Measurements from ENCODE around the gene BOLL. TPM values are rescaled to one million over a fixed set of nuclear protein-coding genes. Genes with fewer than 3 reads are reported as not detected.
"Not testable (repeated sequence)": the region's sequence is repeated elsewhere in the genome, so short reads cannot be mapped to it uniquely, and the experiment has no call there.

The BOLL gene
- total RNA-seq, 1 experiment from 2014 or later: not detected

DNA sequence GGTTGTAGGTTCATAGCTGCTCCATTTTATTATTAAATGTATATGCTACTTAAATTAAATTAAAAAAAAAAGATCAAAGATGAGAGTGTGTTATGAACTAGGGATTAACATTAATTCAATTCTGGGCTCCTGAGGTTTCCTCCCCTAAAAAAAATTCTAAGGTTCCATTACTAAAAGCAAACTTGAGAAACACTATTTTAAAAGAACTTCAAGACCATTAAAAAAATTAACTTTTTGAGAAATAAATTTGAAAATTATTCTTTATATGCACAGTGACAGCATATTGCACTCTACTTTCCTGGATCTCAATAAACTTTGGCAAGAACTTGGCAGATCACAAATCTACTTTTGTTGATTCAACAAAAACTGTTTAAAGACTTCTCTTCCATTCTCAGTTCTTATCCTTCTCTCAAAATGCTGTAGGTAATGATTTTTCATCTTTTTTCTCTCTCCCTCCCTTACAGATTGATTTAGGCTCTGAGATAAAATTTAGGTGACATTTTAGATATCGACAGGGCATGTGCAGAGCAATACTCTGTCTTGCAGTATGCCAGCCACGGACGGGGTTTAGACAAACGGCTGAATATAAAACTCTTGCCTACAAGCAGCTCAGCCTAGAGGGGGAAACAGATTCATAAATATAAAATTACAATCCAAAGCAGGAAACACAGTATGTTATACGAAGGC, 80.5 kb downstream of the BOLL start:
- TF ChIP-seq, protein P1, sequence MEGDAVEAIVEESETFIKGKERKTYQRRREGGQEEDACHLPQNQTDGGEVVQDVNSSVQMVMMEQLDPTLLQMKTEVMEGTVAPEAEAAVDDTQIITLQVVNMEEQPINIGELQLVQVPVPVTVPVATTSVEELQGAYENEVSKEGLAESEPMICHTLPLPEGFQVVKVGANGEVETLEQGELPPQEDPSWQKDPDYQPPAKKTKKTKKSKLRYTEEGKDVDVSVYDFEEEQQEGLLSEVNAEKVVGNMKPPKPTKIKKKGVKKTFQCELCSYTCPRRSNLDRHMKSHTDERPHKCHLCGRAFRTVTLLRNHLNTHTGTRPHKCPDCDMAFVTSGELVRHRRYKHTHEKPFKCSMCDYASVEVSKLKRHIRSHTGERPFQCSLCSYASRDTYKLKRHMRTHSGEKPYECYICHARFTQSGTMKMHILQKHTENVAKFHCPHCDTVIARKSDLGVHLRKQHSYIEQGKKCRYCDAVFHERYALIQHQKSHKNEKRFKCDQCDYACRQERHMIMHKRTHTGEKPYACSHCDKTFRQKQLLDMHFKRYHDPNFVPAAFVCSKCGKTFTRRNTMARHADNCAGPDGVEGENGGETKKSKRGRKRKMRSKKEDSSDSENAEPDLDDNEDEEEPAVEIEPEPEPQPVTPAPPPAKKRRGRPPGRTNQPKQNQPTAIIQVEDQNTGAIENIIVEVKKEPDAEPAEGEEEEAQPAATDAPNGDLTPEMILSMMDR (IDR thresholded peaks at IDR 0.05): no peak
- no peak for TF ChIP-seq SIN3A (IDR thresholded peaks at IDR 0.05; ENCODE audit: borderline replicate concordance, insufficient read depth, low read depth, low read length)
- TF ChIP-seq POLR2AphosphoS5 (IDR thresholded peaks at IDR 0.05; ENCODE audit: low read depth, low read length): no peak
- TF ChIP-seq, protein P2, sequence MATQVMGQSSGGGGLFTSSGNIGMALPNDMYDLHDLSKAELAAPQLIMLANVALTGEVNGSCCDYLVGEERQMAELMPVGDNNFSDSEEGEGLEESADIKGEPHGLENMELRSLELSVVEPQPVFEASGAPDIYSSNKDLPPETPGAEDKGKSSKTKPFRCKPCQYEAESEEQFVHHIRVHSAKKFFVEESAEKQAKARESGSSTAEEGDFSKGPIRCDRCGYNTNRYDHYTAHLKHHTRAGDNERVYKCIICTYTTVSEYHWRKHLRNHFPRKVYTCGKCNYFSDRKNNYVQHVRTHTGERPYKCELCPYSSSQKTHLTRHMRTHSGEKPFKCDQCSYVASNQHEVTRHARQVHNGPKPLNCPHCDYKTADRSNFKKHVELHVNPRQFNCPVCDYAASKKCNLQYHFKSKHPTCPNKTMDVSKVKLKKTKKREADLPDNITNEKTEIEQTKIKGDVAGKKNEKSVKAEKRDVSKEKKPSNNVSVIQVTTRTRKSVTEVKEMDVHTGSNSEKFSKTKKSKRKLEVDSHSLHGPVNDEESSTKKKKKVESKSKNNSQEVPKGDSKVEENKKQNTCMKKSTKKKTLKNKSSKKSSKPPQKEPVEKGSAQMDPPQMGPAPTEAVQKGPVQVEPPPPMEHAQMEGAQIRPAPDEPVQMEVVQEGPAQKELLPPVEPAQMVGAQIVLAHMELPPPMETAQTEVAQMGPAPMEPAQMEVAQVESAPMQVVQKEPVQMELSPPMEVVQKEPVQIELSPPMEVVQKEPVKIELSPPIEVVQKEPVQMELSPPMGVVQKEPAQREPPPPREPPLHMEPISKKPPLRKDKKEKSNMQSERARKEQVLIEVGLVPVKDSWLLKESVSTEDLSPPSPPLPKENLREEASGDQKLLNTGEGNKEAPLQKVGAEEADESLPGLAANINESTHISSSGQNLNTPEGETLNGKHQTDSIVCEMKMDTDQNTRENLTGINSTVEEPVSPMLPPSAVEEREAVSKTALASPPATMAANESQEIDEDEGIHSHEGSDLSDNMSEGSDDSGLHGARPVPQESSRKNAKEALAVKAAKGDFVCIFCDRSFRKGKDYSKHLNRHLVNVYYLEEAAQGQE (IDR thresholded peaks at IDR 0.05; ENCODE audit: insufficient read depth in 1 of 2, low read depth in 2 of 2, low read length in 1 of 2): no peak
- TF ChIP-seq TCF7L2 (IDR thresholded peaks at IDR 0.05; ENCODE audit: low read depth, low read length): no peak
- CTCF ChIA-PET: interaction anchor here (0.6 to 1.1 kb wide), 2 partner anchors 42 to 205 kb away, joined by 3 to 5 read pairs; partner anchors contain the start of genes HSPD1 and HSPE1
- Histone ChIP-seq H3K36me3 (ENCODE audit: control insufficient read depth, insufficient read depth, low read length) (peaks cover 6% of the 10 kb centered on the region), H3K27me3 (ENCODE audit: control insufficient read depth, insufficient read depth, low read length) (no peaks in the 10 kb centered on the region), H3K4me1 (ENCODE audit: control insufficient read depth, insufficient read depth, low read length) (peaks cover 15% of the 10 kb centered on the region), H3K4me3 (ENCODE audit: low read depth in 2 of 2, low read length in 2 of 2) (peak overlapping the region; percentile 52 to 94), H3K27ac (ENCODE audit: low read length) (peak overlapping the region; percentile 99), H3K9me3 (ENCODE audit: control insufficient read depth, insufficient read depth, low read depth, low read length) (no peaks in the 10 kb centered on the region)
- in situ Hi-C loops (cut with HindIII; ENCODE audit: low pct_unique_long_range_greater_than_20kb, low sequenced_read_pairs): no loop called here
- no TSS peak for BruUV-seq (replicated peaks)
- peak; percentile 65 for ATAC-seq
- POLR2A ChIA-PET: interaction anchor here (0.6 kb wide), 1 partner anchor 135 kb away, joined by 4 read pairs; no protein-coding TSS in a partner anchor
- peak; percentile 36 for DNase-seq (ENCODE audit: low read depth, low spot score)
- intact Hi-C loops (cut with micrococcal nuclease; ENCODE audit: unreplicated experiment): loop anchor here (5.0 kb wide), 1 partner anchor 202 kb away; the partner anchor contains the start of gene HSPE1

DNA sequence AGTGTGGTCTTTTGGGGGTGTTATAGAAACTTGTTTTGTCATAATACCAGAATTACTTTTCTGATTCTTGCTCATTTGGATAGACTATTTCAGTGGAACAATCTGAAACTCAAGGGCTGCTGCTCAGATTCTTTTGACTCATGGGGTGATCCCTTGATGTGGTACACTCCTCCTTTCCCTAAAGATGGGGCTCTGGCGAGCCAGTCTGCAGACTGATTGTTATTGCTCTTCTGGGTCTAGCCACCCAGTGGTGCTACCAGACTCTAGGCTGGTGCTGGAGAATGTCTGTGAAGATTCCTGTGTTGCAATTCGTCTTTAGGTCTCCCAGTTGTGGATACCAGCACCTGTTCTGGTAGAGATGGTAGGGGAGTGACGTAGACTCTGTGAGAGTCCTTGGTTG, 84.2 kb downstream of the BOLL start:
- in situ Hi-C loops (cut with HindIII; ENCODE audit: low pct_unique_long_range_greater_than_20kb, low sequenced_read_pairs): no loop called here
- TF ChIP-seq SIN3A (IDR thresholded peaks at IDR 0.05; ENCODE audit: borderline replicate concordance, insufficient read depth, low read depth, low read length): no peak
- TF ChIP-seq, protein P1 (IDR thresholded peaks at IDR 0.05): no peak
- no peak for TF ChIP-seq TCF7L2 (IDR thresholded peaks at IDR 0.05; ENCODE audit: low read depth, low read length)
- no peak for TF ChIP-seq POLR2AphosphoS5 (IDR thresholded peaks at IDR 0.05; ENCODE audit: low read depth, low read length)
- TF ChIP-seq, protein P2 (IDR thresholded peaks at IDR 0.05; ENCODE audit: insufficient read depth in 1 of 2, low read depth in 2 of 2, low read length in 1 of 2): no peak
- H3K27ac ChIP-seq (ENCODE audit: low read length): no peak overlapping the region
- H3K36me3 ChIP-seq (ENCODE audit: control insufficient read depth, insufficient read depth, low read length): peaks cover 3% of the 10 kb centered on the region; the same call in 1 of the 2 replicates
- no TSS peak for BruUV-seq (replicated peaks)
- no peaks in the 10 kb centered on the region for H3K9me3 ChIP-seq (ENCODE audit: control insufficient read depth, insufficient read depth, low read depth, low read length)
- ATAC-seq: no peak
- no peaks in the 10 kb centered on the region for H3K4me1 ChIP-seq (ENCODE audit: control insufficient read depth, insufficient read depth, low read length)
- intact Hi-C loops (cut with micrococcal nuclease; ENCODE audit: unreplicated experiment): no loop called here
- DNase-seq (ENCODE audit: low read depth, low spot score): no peak
- no peaks in the 10 kb centered on the region for H3K27me3 ChIP-seq (ENCODE audit: control insufficient read depth, insufficient read depth, low read length)
- H3K4me3 ChIP-seq (ENCODE audit: low read depth in 2 of 2, low read length in 2 of 2): no peak overlapping the region
- CTCF ChIA-PET: no interaction called here
- POLR2A ChIA-PET: no interaction called here

DNA sequence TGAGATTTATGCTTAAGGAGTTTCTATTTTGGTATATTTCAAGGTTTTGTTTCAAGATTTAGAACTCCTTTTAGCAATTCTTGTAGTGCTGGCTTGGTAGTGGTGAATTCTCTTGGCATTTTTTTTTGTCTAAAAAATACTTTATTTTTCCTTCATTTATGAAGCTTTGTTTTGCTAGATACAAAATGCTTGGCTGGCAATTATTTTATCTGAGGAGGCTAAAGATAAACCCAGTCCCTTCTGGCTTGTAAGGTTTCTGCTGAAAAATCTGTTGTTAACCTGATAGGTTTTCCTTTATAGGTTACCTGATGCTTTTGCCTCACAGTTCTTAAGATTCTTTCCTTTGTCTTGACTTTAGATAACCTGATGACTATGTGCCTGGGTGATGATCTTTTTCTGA, 85.4 kb downstream of the BOLL start:
- H3K36me3 ChIP-seq (ENCODE audit: control insufficient read depth, insufficient read depth, low read length); H3K9me3 ChIP-seq (ENCODE audit: control insufficient read depth, insufficient read depth, low read depth, low read length); H3K27me3 ChIP-seq (ENCODE audit: control insufficient read depth, insufficient read depth, low read length); BruUV-seq (replicated peaks); POLR2A ChIA-PET; intact Hi-C loops (cut with micrococcal nuclease; ENCODE audit: unreplicated experiment); CTCF ChIA-PET; H3K4me3 ChIP-seq (ENCODE audit: low read depth in 2 of 2, low read length in 2 of 2); H3K4me1 ChIP-seq (ENCODE audit: control insufficient read depth, insufficient read depth, low read length); H3K27ac ChIP-seq (ENCODE audit: low read length); DNase-seq (ENCODE audit: low read depth, low spot score); in situ Hi-C loops (cut with HindIII; ENCODE audit: low pct_unique_long_range_greater_than_20kb, low sequenced_read_pairs); ATAC-seq: not testable (repeated sequence)
